ENCODE data around the gene DDX27. TPM values are rescaled to one million over a fixed set of nuclear protein-coding genes. Genes with fewer than 3 reads are reported as not detected.
A peak's percentile ranks its signal among the peaks of the same experiment; 100 is the strongest.

DDX27 gene
- total and polyA plus RNA-seq, 2 of the 13 experiments (the other 11 are each of a cell fraction or from before 2014, with no cell fraction given): 42.6 to 72.8 TPM

DNA sequence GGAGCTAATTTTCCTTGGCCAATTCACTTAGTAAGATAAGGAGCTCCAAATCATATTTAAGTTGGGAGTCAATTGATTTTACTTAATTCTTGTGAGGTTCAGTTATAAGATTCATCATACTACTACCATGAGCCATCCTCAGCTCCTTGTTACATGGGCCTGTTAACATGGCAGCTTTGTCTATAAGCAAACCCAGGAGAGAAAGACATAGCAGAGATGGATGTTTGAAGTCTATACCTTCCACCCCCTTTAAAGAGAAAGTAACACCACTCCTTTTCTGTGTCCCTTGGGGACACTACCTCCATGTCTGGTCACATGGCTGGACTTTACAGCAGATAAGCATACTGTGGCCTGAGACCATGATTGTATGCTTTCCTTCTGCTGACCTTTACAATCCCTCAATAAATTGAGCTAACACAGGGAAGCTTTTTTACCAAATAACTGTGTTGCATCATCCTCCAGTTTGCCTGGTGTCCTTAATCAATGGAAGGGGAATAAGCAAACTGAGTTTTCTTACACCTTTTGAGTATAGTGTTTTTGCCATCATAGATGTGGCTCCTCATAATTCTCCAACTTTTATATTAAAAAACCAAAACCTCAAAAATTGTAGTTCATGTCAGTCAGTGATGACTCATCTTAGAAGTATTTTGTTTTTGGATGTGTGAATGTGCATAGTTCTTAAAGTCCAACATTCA is 68.5 kb downstream of the DDX27 start (continued):
- no peak for TF ChIP-seq ZNF292 (CRISPR knock-in tag; IDR thresholded peaks at IDR 0.05; ENCODE audit: borderline replicate concordance, low read depth)
- peak; percentile 32; the same call in 1 of the 2 replicates for TF ChIP-seq ZNF644 (CRISPR knock-in tag; IDR thresholded peaks at IDR 0.05; ENCODE audit: low read depth)
- no peak for TF ChIP-seq SNAPC2 (CRISPR knock-in tag; IDR thresholded peaks at IDR 0.05)
- TF ChIP-seq ZSCAN12 (CRISPR knock-in tag; IDR thresholded peaks at IDR 0.05): no peak
- peak; percentile 47 for TF ChIP-seq HNRNPK (IDR thresholded peaks at IDR 0.05; ENCODE audit: low read depth, low read length, poor library complexity, severe bottlenecking)
- 0 out of 2 replicates have a peak, but pooled peaks have one; percentile 24 for TF ChIP-seq YEATS2 (CRISPR knock-in tag; IDR thresholded peaks at IDR 0.05; ENCODE audit: borderline replicate concordance)
- TF ChIP-seq ZNF143 (CRISPR knock-in tag; IDR thresholded peaks at IDR 0.05): no peak
- TF ChIP-seq ZNF746 (CRISPR knock-in tag; IDR thresholded peaks at IDR 0.05): no peak
- TF ChIP-seq SAP130 (CRISPR knock-in tag; IDR thresholded peaks at IDR 0.05; ENCODE audit: low read depth): peak; percentile 31; the same call in 1 of the 2 replicates
- no peak for TF ChIP-seq SP1 (IDR thresholded peaks at IDR 0.05)
- peak; percentile 16; the same call in 1 of the 2 replicates for TF ChIP-seq SP1 (CRISPR knock-in tag; IDR thresholded peaks at IDR 0.05)
- TF ChIP-seq ZNF672 (CRISPR knock-in tag; IDR thresholded peaks at IDR 0.05): no peak
- no peak for TF ChIP-seq NFRKB (IDR thresholded peaks at IDR 0.05)
- no peak for TF ChIP-seq ZNF230 (CRISPR knock-in tag; IDR thresholded peaks at IDR 0.05)
- TF ChIP-seq RAD21 (CRISPR knock-in tag; IDR thresholded peaks at IDR 0.05): peak; percentile 20; the same call in 1 of the 2 replicates
- no peak for TF ChIP-seq KDM5A (IDR thresholded peaks at IDR 0.05; ENCODE audit: borderline replicate concordance, low read length)
- TF ChIP-seq, protein P1, sequence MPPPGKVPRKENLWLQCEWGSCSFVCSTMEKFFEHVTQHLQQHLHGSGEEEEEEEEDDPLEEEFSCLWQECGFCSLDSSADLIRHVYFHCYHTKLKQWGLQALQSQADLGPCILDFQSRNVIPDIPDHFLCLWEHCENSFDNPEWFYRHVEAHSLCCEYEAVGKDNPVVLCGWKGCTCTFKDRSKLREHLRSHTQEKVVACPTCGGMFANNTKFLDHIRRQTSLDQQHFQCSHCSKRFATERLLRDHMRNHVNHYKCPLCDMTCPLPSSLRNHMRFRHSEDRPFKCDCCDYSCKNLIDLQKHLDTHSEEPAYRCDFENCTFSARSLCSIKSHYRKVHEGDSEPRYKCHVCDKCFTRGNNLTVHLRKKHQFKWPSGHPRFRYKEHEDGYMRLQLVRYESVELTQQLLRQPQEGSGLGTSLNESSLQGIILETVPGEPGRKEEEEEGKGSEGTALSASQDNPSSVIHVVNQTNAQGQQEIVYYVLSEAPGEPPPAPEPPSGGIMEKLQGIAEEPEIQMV (CRISPR knock-in tag; IDR thresholded peaks at IDR 0.05; ENCODE audit: low read depth): no peak
- TF ChIP-seq ZSCAN30 (CRISPR knock-in tag; IDR thresholded peaks at IDR 0.05): no peak
- TF ChIP-seq ZFP82 (CRISPR knock-in tag; IDR thresholded peaks at IDR 0.05; ENCODE audit: borderline replicate concordance): no peak
- no peak for TF ChIP-seq GATAD1 (CRISPR knock-in tag; IDR thresholded peaks at IDR 0.05)
- TF ChIP-seq, protein P2, sequence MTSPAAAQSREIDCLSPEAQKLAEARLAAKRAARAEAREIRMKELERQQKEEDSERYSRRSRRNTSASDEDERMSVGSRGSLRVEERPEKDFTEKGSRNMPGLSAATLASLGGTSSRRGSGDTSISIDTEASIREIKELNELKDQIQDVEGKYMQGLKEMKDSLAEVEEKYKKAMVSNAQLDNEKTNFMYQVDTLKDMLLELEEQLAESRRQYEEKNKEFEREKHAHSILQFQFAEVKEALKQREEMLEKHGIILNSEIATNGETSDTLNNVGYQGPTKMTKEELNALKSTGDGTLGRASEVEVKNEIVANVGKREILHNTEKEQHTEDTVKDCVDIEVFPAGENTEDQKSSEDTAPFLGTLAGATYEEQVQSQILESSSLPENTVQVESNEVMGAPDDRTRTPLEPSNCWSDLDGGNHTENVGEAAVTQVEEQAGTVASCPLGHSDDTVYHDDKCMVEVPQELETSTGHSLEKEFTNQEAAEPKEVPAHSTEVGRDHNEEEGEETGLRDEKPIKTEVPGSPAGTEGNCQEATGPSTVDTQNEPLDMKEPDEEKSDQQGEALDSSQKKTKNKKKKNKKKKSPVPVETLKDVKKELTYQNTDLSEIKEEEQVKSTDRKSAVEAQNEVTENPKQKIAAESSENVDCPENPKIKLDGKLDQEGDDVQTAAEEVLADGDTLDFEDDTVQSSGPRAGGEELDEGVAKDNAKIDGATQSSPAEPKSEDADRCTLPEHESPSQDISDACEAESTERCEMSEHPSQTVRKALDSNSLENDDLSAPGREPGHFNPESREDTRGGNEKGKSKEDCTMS (CRISPR knock-in tag; conservative IDR thresholded peaks at IDR 0.05): no peak
- 0 out of 2 replicates have a peak, but pooled peaks have one; percentile 4 for TF ChIP-seq POLR2G (IDR thresholded peaks at IDR 0.05; ENCODE audit: low read depth, low read length)
- TF ChIP-seq, protein P3, sequence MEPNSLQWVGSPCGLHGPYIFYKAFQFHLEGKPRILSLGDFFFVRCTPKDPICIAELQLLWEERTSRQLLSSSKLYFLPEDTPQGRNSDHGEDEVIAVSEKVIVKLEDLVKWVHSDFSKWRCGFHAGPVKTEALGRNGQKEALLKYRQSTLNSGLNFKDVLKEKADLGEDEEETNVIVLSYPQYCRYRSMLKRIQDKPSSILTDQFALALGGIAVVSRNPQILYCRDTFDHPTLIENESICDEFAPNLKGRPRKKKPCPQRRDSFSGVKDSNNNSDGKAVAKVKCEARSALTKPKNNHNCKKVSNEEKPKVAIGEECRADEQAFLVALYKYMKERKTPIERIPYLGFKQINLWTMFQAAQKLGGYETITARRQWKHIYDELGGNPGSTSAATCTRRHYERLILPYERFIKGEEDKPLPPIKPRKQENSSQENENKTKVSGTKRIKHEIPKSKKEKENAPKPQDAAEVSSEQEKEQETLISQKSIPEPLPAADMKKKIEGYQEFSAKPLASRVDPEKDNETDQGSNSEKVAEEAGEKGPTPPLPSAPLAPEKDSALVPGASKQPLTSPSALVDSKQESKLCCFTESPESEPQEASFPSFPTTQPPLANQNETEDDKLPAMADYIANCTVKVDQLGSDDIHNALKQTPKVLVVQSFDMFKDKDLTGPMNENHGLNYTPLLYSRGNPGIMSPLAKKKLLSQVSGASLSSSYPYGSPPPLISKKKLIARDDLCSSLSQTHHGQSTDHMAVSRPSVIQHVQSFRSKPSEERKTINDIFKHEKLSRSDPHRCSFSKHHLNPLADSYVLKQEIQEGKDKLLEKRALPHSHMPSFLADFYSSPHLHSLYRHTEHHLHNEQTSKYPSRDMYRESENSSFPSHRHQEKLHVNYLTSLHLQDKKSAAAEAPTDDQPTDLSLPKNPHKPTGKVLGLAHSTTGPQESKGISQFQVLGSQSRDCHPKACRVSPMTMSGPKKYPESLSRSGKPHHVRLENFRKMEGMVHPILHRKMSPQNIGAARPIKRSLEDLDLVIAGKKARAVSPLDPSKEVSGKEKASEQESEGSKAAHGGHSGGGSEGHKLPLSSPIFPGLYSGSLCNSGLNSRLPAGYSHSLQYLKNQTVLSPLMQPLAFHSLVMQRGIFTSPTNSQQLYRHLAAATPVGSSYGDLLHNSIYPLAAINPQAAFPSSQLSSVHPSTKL (CRISPR knock-in tag; IDR thresholded peaks at IDR 0.05): 0 out of 2 replicates have a peak, but pooled peaks have one; percentile 6
